ENCODE results near the gene TEX261. TPM values are rescaled to one million over a fixed set of nuclear protein-coding genes. Genes with fewer than 3 reads are reported as not detected.

The TEX261 gene
- total RNA-seq, 2 experiments from 2014 or later: 34.8 to 35.8 TPM

Other genes with a start within 250 kb of the TEX261 start
- gene ADD2, start 226.7 kb downstream of the TEX261 start, total RNA-seq: 1 to 10 TPM; 1.3 to 1.4 TPM
- gene FIGLA, start 204.2 kb downstream of the TEX261 start, total RNA-seq: not detected
- gene CLEC4F, start 174.3 kb downstream of the TEX261 start, total RNA-seq: not detected
- not detected for gene CD207, start 159.1 kb downstream of the TEX261 start, total RNA-seq
- not detected for gene VAX2, start 94.3 kb downstream of the TEX261 start, total RNA-seq
- gene ATP6V1B1, start 59.0 kb downstream of the TEX261 start, total RNA-seq: not detected
- not detected for gene ANKRD53, start 16.2 kb downstream of the TEX261 start, total RNA-seq
- 10 to 100 TPM; 66.1 to 67.5 TPM for gene NAGK, start 73.8 kb upstream of the TEX261 start, total RNA-seq
- gene MCEE, start 135.4 kb upstream of the TEX261 start, total RNA-seq: 10 to 100 TPM; 18.1 to 19.1 TPM
- 10 to 100 TPM; 25.5 to 26.2 TPM for gene MPHOSPH10, start 135.8 kb upstream of the TEX261 start, total RNA-seq
- 1 to 10 TPM; 1.7 to 1.8 TPM for gene PAIP2B, start 232.2 kb upstream of the TEX261 start, total RNA-seq

Measured in activated CD4-positive, alpha-beta memory T cell treated with anti-CD3 and anti-CD28 coated beads, Interleukin-2, amount 10 ng/mL, durations not matched to agents 7 days and 5 days (primary cell).